Lung microvascular endothelial cell (primary cell): ENCODE measurements around the gene TMEM52. TPM values are rescaled to one million over a fixed set of nuclear protein-coding genes. Genes with fewer than 3 reads are reported as not detected.

Experiments
- DNase-seq, 2 donors: peaks; one replicate each; pipeline versions ENCODE4 v3.0.0 to v3.0.0-alpha.2; 2010; ENCODE audit warnings: low read depth in 2 of 2
- total RNA-seq: library from RNA; depleted of rRNA; stranded (reverse); fragments of >200 nt; gene quantifications from 2 replicates; pipeline ENCODE4 v1.2.1, GENCODE V29; 2014

TMEM52 gene
- total RNA-seq, 1 donor from 2014 or later, result 0.20 TPM

DNA sequence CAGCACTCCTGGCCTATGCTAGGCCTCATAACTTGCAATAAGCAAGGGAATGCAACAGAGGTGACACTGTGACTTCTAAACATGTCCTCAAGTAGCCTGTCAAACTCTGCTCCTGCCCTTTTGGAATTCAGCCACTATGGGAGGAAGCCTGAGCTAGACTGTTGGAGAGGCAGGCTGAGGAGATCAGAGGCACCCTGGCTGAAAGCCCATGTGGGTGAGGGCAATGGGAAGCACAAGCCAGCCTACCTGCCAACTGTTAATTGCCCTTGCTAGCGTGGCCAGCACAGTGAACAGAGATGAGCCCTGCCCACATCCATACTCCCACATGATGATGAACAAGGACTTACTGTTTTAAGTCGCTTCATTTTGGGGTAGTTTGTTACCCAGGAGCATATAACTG, 45.9 kb downstream of the TMEM52 start:
- no peak for DNase-seq

DNA sequence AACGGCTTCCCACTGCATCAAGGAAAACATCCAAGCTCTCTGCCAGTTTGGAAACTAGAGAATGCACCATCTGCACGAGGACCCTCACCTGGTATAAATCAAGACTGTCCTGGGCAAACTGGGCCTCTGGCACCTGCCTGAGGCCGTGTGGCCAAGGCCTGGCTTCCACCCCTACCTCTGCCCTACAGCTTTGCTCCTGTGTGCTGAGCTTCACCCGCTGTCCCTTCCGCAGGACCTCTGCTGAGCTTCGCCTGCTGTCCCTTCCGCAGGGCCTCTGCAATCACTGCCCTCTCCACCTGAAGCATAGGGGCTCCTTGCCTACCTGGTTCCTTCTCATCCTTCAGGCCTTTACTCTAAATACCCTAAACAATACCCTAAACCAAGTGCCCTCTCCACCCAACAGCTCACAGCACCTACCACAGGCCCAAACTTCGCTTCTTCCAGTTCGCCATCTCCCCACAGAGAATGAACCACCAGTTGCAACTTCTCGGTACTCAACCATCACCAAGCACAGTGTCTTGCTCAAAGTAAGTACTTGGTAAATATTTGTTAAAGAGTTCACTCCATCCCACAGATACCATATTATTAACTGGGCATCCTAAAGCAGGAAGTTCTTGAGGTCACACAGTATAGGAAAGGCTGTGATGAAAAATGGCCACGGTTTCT, 46.6 kb downstream of the TMEM52 start:
- no peak for DNase-seq

DNA sequence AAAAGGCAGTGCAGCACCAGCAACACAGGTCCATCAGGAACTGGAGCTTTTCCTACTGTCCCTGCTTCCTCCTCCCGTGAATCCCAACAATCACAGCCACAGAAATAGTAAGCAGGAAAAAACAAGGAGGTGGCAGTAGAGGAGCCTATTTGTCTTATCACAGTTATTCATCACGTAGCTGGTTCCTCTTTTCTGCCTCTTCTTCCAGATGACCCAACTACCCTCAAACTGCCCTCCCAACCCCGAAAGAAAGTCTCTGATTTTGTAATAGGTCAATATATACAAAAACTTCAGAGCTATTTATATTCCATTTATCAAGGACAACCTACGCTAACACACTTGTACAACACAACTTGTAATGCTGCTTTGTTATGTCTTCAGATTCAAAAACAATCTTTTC, 49.6 kb downstream of the TMEM52 start:
- DNase-seq, result no peak

Other genes with a start within 250 kb of the TMEM52 start
- gene SLC35E2B, start 226.5 kb downstream of the TMEM52 start, total RNA-seq, result 15.5 and 21.6 TPM in 2 replicates
- gene CDK11A, start 194.9 kb downstream of the TMEM52 start, total RNA-seq, result 4.4 and 10.5 TPM in 2 replicates
- 25.3 and 34.7 TPM in 2 replicates for gene NADK, start 140.8 kb downstream of the TMEM52 start, total RNA-seq
- 72.4 and 93.5 TPM in 2 replicates for gene GNB1, start 28.2 kb downstream of the TMEM52 start, total RNA-seq
- not detected in 2 replicates for gene CALML6, start 4.0 kb downstream of the TMEM52 start, total RNA-seq
- gene CFAP74, start 84.5 kb upstream of the TMEM52 start, total RNA-seq, result not detected in 2 replicates
- gene GABRD, start 100.1 kb upstream of the TMEM52 start, total RNA-seq, result 0.20 and 1.1 TPM in 2 replicates
- gene PRKCZ, start 131.1 kb upstream of the TMEM52 start, total RNA-seq, result 14.2 and 29.8 TPM in 2 replicates